LNCaP clone FGC (cell line): ENCODE measurements around the gene GPR37L1.
"Not testable (repeated sequence)": the region's sequence is repeated elsewhere in the genome, so short reads cannot be mapped to it uniquely, and the experiment has no call there.

Experiments
- DNase-seq: peaks from one replicate; pipeline ENCODE4 v3.0.0-alpha.2; 2011; ENCODE audit warnings: low read depth
- H3K4me3 ChIP-seq: 2 replicates; pipeline ENCODE4 v1.5.1; 2011; ENCODE audit warnings: mild to moderate bottlenecking, low read depth, low read length, control low read depth
- CTCF ChIP-seq: IDR thresholded peaks from 2 replicates; pipeline ENCODE4 v1.5.1; 2012; ENCODE audit warnings: mild to moderate bottlenecking; ENCODE audit not compliant: control insufficient read depth, insufficient read depth; ENCODE audit errors: extremely low read depth

GPR37L1 gene

GRCh38 chr1:202164271-202165037, 41.7 kb downstream of the GPR37L1 start:
- no peak for TF ChIP-seq CTCF
- no peak for DNase-seq
- no peak overlapping the region for H3K4me3 ChIP-seq

- TF ChIP-seq CTCF: no peak
- no peak for DNase-seq
- no peak overlapping the region for H3K4me3 ChIP-seq
These were observed 42.7 kb downstream of the GPR37L1 start for GRCh38 chr1:202165267-202165941.

- no peak for DNase-seq
- no peak overlapping the region for H3K4me3 ChIP-seq
- no peak for TF ChIP-seq CTCF
These were observed 43.5 kb downstream of the GPR37L1 start for GRCh38 chr1:202165942-202166843.

- not testable (repeated sequence) for H3K4me3 ChIP-seq, DNase-seq
These were observed 44.3 kb downstream of the GPR37L1 start for GRCh38 chr1:202167054-202167453.

- no peak for DNase-seq
- H3K4me3 ChIP-seq: no peak overlapping the region
These were observed 45.1 kb downstream of the GPR37L1 start for GRCh38 chr1:202167708-202168415.

GRCh38 chr1:202168861-202169260, 46.1 kb downstream of the GPR37L1 start:
- DNase-seq: no peak
- H3K4me3 ChIP-seq: no peak overlapping the region
- no peak for TF ChIP-seq CTCF

More at GRCh38 chr1:202167708-202168415, 45.1 kb downstream of the GPR37L1 start:
- no peak for TF ChIP-seq CTCF
